BLaER1 (cell line): ENCODE measurements around the gene CTNNBL1.
A peak's percentile ranks its signal among the peaks of the same experiment; 100 is the strongest.

Experiments used
- H3K27ac ChIP-seq: shearing (Covaris generic); formaldehyde crosslinking; 2 replicates; pipeline ENCODE4 v1.8.1; 2022
- H3K27me3 ChIP-seq: shearing (Covaris generic); formaldehyde crosslinking; 2 replicates; pipeline ENCODE4 v1.8.1; 2022
- H3K36me3 ChIP-seq: shearing (Covaris generic); formaldehyde crosslinking; 2 replicates; pipeline ENCODE4 v1.8.1; 2022
- H3K4me1 ChIP-seq: shearing (Covaris generic); formaldehyde crosslinking; 2 replicates; pipeline ENCODE4 v1.8.1; 2022
- H3K4me2 ChIP-seq: shearing (Covaris generic); formaldehyde crosslinking; 2 replicates; pipeline ENCODE4 v1.8.1; 2022
- H3K4me3 ChIP-seq: shearing (Covaris generic); formaldehyde crosslinking; 2 replicates; pipeline ENCODE4 v1.8.1; 2022
- H3K9ac ChIP-seq: shearing (Covaris generic); formaldehyde crosslinking; 2 replicates; pipeline ENCODE4 v1.8.1; 2022
- H3K9me3 ChIP-seq: shearing (Covaris generic); formaldehyde crosslinking; 2 replicates; pipeline ENCODE4 v1.8.1; 2022
- H4K20me1 ChIP-seq: shearing (Covaris generic); formaldehyde crosslinking; 2 replicates; pipeline ENCODE4 v1.8.1; 2022
- Cebpa-rat ChIP-seq: shearing (Covaris generic); IDR thresholded peaks from 2 replicates; pipeline ENCODE4 v1.8.1; 2022

The CTNNBL1 gene

GRCh38 chr20:37790900-37791299 lies 97.1 kb downstream of the CTNNBL1 start:
- H3K36me3 ChIP-seq: peaks cover 39% of the 10 kb centered on the region
- no peak for TF ChIP-seq Cebpa-rat
- no peaks in the 10 kb centered on the region for H4K20me1 ChIP-seq
- peak overlapping the region; percentile 79 for H3K27ac ChIP-seq
- H3K4me2 ChIP-seq: peak overlapping the region; percentile 80
- H3K4me1 ChIP-seq: peaks cover 45% of the 10 kb centered on the region
- peaks cover 32% of the 10 kb centered on the region for H3K9me3 ChIP-seq
- H3K9ac ChIP-seq: 0 out of 2 replicates have a peak overlapping the region, but pooled peaks have one; percentile 74
- H3K4me3 ChIP-seq: peak overlapping the region; percentile 40; the same call in 1 of the 2 replicates
- H3K27me3 ChIP-seq: no peaks in the 10 kb centered on the region

- Histone ChIP-seq H3K9ac (no peak overlapping the region), H3K36me3 (peaks cover 84% of the 10 kb centered on the region), H4K20me1 (no peaks in the 10 kb centered on the region), H3K9me3 (peaks cover 32% of the 10 kb centered on the region), H3K27me3 (no peaks in the 10 kb centered on the region), H3K4me1 (peaks cover 29% of the 10 kb centered on the region), H3K4me2 (no peak overlapping the region; the same call in 1 of the 2 replicates), H3K27ac (no peak overlapping the region), H3K4me3 (no peak overlapping the region)
- no peak for TF ChIP-seq Cebpa-rat
These were observed 102.3 kb downstream of the CTNNBL1 start for GRCh38 chr20:37796121-37796520.

- no peak overlapping the region for H3K4me3 ChIP-seq
- no peaks in the 10 kb centered on the region for H3K27me3 ChIP-seq
- no peak overlapping the region for H3K4me2 ChIP-seq
- no peak for TF ChIP-seq Cebpa-rat
- H3K9me3 ChIP-seq: peaks cover 26% of the 10 kb centered on the region
- H3K36me3 ChIP-seq: peaks cover 78% of the 10 kb centered on the region
- H3K27ac ChIP-seq: no peak overlapping the region
- H3K9ac ChIP-seq: no peak overlapping the region
- no peaks in the 10 kb centered on the region for H4K20me1 ChIP-seq
- peaks cover 29% of the 10 kb centered on the region for H3K4me1 ChIP-seq
These were observed 102.9 kb downstream of the CTNNBL1 start for GRCh38 chr20:37796733-37797132.

- no peak overlapping the region for H3K4me3 ChIP-seq
- no peaks in the 10 kb centered on the region for H3K27me3 ChIP-seq
- H3K9me3 ChIP-seq: peaks cover 16% of the 10 kb centered on the region
- H3K9ac ChIP-seq: no peak overlapping the region
- H3K36me3 ChIP-seq: peaks cover 70% of the 10 kb centered on the region
- H3K27ac ChIP-seq: no peak overlapping the region
- no peak overlapping the region for H3K4me2 ChIP-seq
- H3K4me1 ChIP-seq: peaks cover 38% of the 10 kb centered on the region
- H4K20me1 ChIP-seq: no peaks in the 10 kb centered on the region
- TF ChIP-seq Cebpa-rat: no peak
These were observed 103.9 kb downstream of the CTNNBL1 start for GRCh38 chr20:37797669-37798175.

- Histone ChIP-seq H3K36me3 (peaks cover 66% of the 10 kb centered on the region), H3K27ac (no peak overlapping the region), H3K9me3 (peaks cover 10% of the 10 kb centered on the region; the same call in 1 of the 2 replicates), H4K20me1 (no peaks in the 10 kb centered on the region), H3K4me2 (no peak overlapping the region), H3K4me1 (peaks cover 44% of the 10 kb centered on the region), H3K9ac (no peak overlapping the region), H3K4me3 (no peak overlapping the region), H3K27me3 (no peaks in the 10 kb centered on the region)
- TF ChIP-seq Cebpa-rat: no peak
These were observed 104.5 kb downstream of the CTNNBL1 start for GRCh38 chr20:37798312-37798711.

- no peak for TF ChIP-seq Cebpa-rat
- Histone ChIP-seq H3K36me3 (peaks cover 51% of the 10 kb centered on the region), H3K9ac (no peak overlapping the region), H3K4me1 (peaks cover 67% of the 10 kb centered on the region), H3K27ac (no peak overlapping the region), H3K27me3 (no peaks in the 10 kb centered on the region), H3K9me3 (no peaks in the 10 kb centered on the region), H4K20me1 (no peaks in the 10 kb centered on the region), H3K4me3 (no peak overlapping the region), H3K4me2 (0 out of 2 replicates have a peak overlapping the region, but pooled peaks have one; percentile 8)
These were observed 106.8 kb downstream of the CTNNBL1 start for GRCh38 chr20:37800618-37801017.

- H3K4me2 ChIP-seq: peak overlapping the region; percentile 10
- H3K9me3 ChIP-seq: no peaks in the 10 kb centered on the region
- peaks cover 53% of the 10 kb centered on the region for H3K36me3 ChIP-seq
- H3K27me3 ChIP-seq: no peaks in the 10 kb centered on the region
- no peak overlapping the region for H3K4me3 ChIP-seq
- no peak overlapping the region for H3K9ac ChIP-seq
- no peak for TF ChIP-seq Cebpa-rat
- H3K4me1 ChIP-seq: peaks cover 72% of the 10 kb centered on the region
- H3K27ac ChIP-seq: no peak overlapping the region
- no peaks in the 10 kb centered on the region for H4K20me1 ChIP-seq
These were observed 108.1 kb downstream of the CTNNBL1 start for GRCh38 chr20:37801921-37802320.

GRCh38 chr20:37803438-37804307 lies 109.8 kb downstream of the CTNNBL1 start:
- Histone ChIP-seq H3K4me3 (peak overlapping the region; percentile 40; the same call in 1 of the 2 replicates), H3K4me2 (peak overlapping the region; percentile 86), H3K9me3 (no peaks in the 10 kb centered on the region), H3K9ac (peak overlapping the region; percentile 71), H3K27ac (peak overlapping the region; percentile 84), H3K27me3 (no peaks in the 10 kb centered on the region), H4K20me1 (no peaks in the 10 kb centered on the region), H3K36me3 (peaks cover 53% of the 10 kb centered on the region), H3K4me1 (peaks cover 79% of the 10 kb centered on the region)
- no peak for TF ChIP-seq Cebpa-rat

GRCh38 chr20:37804584-37805566 lies 111.0 kb downstream of the CTNNBL1 start:
- TF ChIP-seq Cebpa-rat: no peak
- Histone ChIP-seq H4K20me1 (no peaks in the 10 kb centered on the region), H3K4me2 (peak overlapping the region; percentile 86), H3K27me3 (no peaks in the 10 kb centered on the region), H3K9ac (peak overlapping the region; percentile 71), H3K4me1 (peaks cover 76% of the 10 kb centered on the region), H3K36me3 (peaks cover 55% of the 10 kb centered on the region), H3K9me3 (no peaks in the 10 kb centered on the region), H3K4me3 (peak overlapping the region; percentile 40), H3K27ac (peak overlapping the region; percentile 84)
